Esophagus muscularis mucosa (tissue), 4 donors: ENCODE results near the gene MRPL54. TPM values are rescaled to one million over a fixed set of nuclear protein-coding genes. Genes with fewer than 3 reads are reported as not detected.

ENCODE experiments used
- DNase-seq: peaks from one replicate; pipeline ENCODE4 v3.0.0-alpha.2; 2017; ENCODE audit errors: extremely low spot score
- H3K27ac ChIP-seq, 4 donors: fragments of 200-600 bp; sonication (generic); replicated peaks in 1 of 4; 1 replicate in 3 of 4; 2 replicates in 1 of 4; pipeline ENCODE4 v1.5.1; 2016 to 2019; ENCODE audit warnings: mild to moderate bottlenecking in 1 of 4
- H3K27me3 ChIP-seq, 4 donors: fragments of 200-600 bp; sonication (generic); one replicate each; pipeline versions ENCODE4 v1.5.1 to v1.6.0; 2016 to 2019
- H3K36me3 ChIP-seq, 4 donors: fragments of 200-600 bp; sonication (generic); one replicate each; pipeline ENCODE4 v1.5.1; 2016 to 2019
- H3K4me1 ChIP-seq, 4 donors: fragments of 200-600 bp; sonication (generic); one replicate each; pipeline ENCODE4 v1.5.1; 2016 to 2019
- H3K4me3 ChIP-seq, 4 donors: fragments of 200-600 bp; sonication (generic); 1 replicate in 2 of 4; 2 replicates in 2 of 4; pipeline ENCODE4 v1.5.1; 2016 to 2019; ENCODE audit warnings: mild to moderate bottlenecking in 4 of 4, moderate library complexity in 1 of 4
- H3K9me3 ChIP-seq, 4 donors: fragments of 200-600 bp; sonication (generic); 1 replicate in 3 of 4; 2 replicates in 1 of 4; pipeline ENCODE4 v1.5.1; 2016 to 2019
- CTCF ChIP-seq, 3 experiments: fragments of 200-600 bp in 2 of 3; fragments of 450-650 bp in 1 of 3; sonication (generic) in 2 of 3; IDR thresholded peaks; one replicate each; pipeline ENCODE4 v1.5.1; 2017 to 2019; ENCODE audit warnings: antibody characterized with exemption in 3 of 3, mild to moderate bottlenecking in 2 of 3, moderate library complexity in 1 of 3
- EP300 ChIP-seq: sonication (generic); formaldehyde crosslinking; IDR thresholded peaks from one replicate; pipeline ENCODE4 v1.6.1; 2017; ENCODE audit warnings: antibody characterized with exemption
- POLR2A ChIP-seq: fragments of 450-650 bp; IDR thresholded peaks from one replicate; pipeline ENCODE4 v1.6.1; 2017; ENCODE audit warnings: antibody characterized with exemption, moderate library complexity, mild to moderate bottlenecking, low read depth
- POLR2AphosphoS5 ChIP-seq, 2 donors: sonication (generic); formaldehyde crosslinking; IDR thresholded peaks; one replicate each; pipeline ENCODE4 v1.6.1; 2017; ENCODE audit warnings: antibody characterized with exemption in 2 of 2
- WGBS: methylation state at CpG from one replicate; pipeline ENCODE4 v1.1.5; 2018; 5-methylcytosine and 5-hydroxymethylcytosine counted together
- intact Hi-C: fragments of 100-400 bp; cut with DNase I; formaldehyde crosslinking; loops from one replicate; pipeline ENCODE4 v1.15.1; 2023
- total RNA-seq, 4 donors: library from RNA; depleted of rRNA; stranded (reverse); fragments of >200 nt; gene quantifications; one replicate each; pipeline versions ENCODE4 v1.1.0 to v1.2.1, GENCODE V29; 2016

MRPL54 gene
- total RNA-seq, 4 donors from 2014 or later: 45.2 to 84.3 (median 77.4) TPM

GRCh38 chr19:3790941-3791340 is 28.5 kb downstream of the MRPL54 start:
- H3K27ac ChIP-seq: no peak overlapping the region
- WGBS: 73% methylated on average over 7 of the region's 7 CpGs
- H3K36me3 ChIP-seq: no peaks in the 10 kb centered on the region
- peaks cover 1 to 2% (median 2%) of the 10 kb centered on the region in 4 donors for H3K4me1 ChIP-seq
- no peaks in the 10 kb centered on the region for H3K9me3 ChIP-seq
- no peak for DNase-seq
- TF ChIP-seq POLR2A: no peak
- no peak for TF ChIP-seq EP300
- TF ChIP-seq CTCF (IDR thresholded peaks at IDR 0.05): no peak
- peaks cover 0 to 22% (median 1%) of the 10 kb centered on the region in 4 donors for H3K27me3 ChIP-seq
- no peak overlapping the region for H3K4me3 ChIP-seq
- intact Hi-C loops: no loop called here

- no peak for DNase-seq
- Histone ChIP-seq H3K4me1 (no peaks in the 10 kb centered on the region), H3K9me3 (peaks cover 0 to 8% (median 6%) of the 10 kb centered on the region in 4 donors), H3K36me3 (no peaks in the 10 kb centered on the region), H3K27ac (no peak overlapping the region), H3K27me3 (peaks cover 0 to 10% (median 0%) of the 10 kb centered on the region in 4 donors), H3K4me3 (no peak overlapping the region)
- TF ChIP-seq EP300 (no peak), POLR2A (no peak)
- 70% methylated on average over 3 of the region's 3 CpGs for WGBS
- intact Hi-C loops: no loop called here
Observed at GRCh38 chr19:3792114-3792513, 29.6 kb downstream of the MRPL54 start.

GRCh38 chr19:3793799-3794198 is 31.3 kb downstream of the MRPL54 start:
- Histone ChIP-seq H3K36me3 (no peaks in the 10 kb centered on the region), H3K9me3 (peaks cover 0 to 10% (median 6%) of the 10 kb centered on the region in 4 donors), H3K27ac (no peak overlapping the region), H3K4me1 (no peaks in the 10 kb centered on the region), H3K27me3 (peaks cover 0 to 24% (median under 1%) of the 10 kb centered on the region in 4 donors), H3K4me3 (no peak overlapping the region)
- no peak for TF ChIP-seq CTCF (IDR thresholded peaks at IDR 0.05)
- TF ChIP-seq POLR2AphosphoS5 (IDR thresholded peaks at IDR 0.05): no peak
- no peak for TF ChIP-seq POLR2A
- TF ChIP-seq EP300: no peak
- intact Hi-C loops: no loop called here
- 91% methylated on average over 3 of the region's 3 CpGs for WGBS
- no peak for DNase-seq

- DNase-seq: no peak
- H3K9me3 ChIP-seq: peaks cover 0 to 10% (median 6%) of the 10 kb centered on the region in 4 donors
- no peak for TF ChIP-seq EP300
- TF ChIP-seq POLR2AphosphoS5 (IDR thresholded peaks at IDR 0.05): no peak
- TF ChIP-seq POLR2A: no peak
- no peak for TF ChIP-seq CTCF (IDR thresholded peaks at IDR 0.05)
- no peak overlapping the region for H3K27ac ChIP-seq
- 90% methylated on average over 2 of the region's 2 CpGs for whole genome bisulfite sequencing
- intact Hi-C loops: no loop called here
- no peaks in the 10 kb centered on the region for H3K36me3 ChIP-seq
- peaks cover 0 to 42% (median 12%) of the 10 kb centered on the region in 4 donors for H3K27me3 ChIP-seq
- H3K4me3 ChIP-seq: no peak overlapping the region
- peaks cover 1 to 7% (median 6%) of the 10 kb centered on the region in 4 donors for H3K4me1 ChIP-seq
Observed at GRCh38 chr19:3796358-3796757, 33.9 kb downstream of the MRPL54 start.

- H3K27ac ChIP-seq: no peak overlapping the region
- intact Hi-C loops: no loop called here
- TF ChIP-seq CTCF (IDR thresholded peaks at IDR 0.05): no peak
- TF ChIP-seq POLR2A: no peak
- TF ChIP-seq EP300: no peak
- no peak for TF ChIP-seq POLR2AphosphoS5 (IDR thresholded peaks at IDR 0.05)
- peaks cover 8 to 15% (median 13%) of the 10 kb centered on the region in 4 donors for H3K4me1 ChIP-seq
- peaks cover 0 to 10% (median 6%) of the 10 kb centered on the region in 4 donors for H3K9me3 ChIP-seq
- no peak for DNase-seq
- H3K27me3 ChIP-seq: peaks cover 0 to 55% (median 16%) of the 10 kb centered on the region in 4 donors
- 64% methylated on average over 6 of the region's 6 CpGs for WGBS
- H3K36me3 ChIP-seq: no peaks in the 10 kb centered on the region
- H3K4me3 ChIP-seq: no peak overlapping the region
Observed at GRCh38 chr19:3798137-3798536, 35.7 kb downstream of the MRPL54 start.
